ENCODE measurements around the gene TMEM150A. TPM values are rescaled to one million over a fixed set of nuclear protein-coding genes. Genes with fewer than 3 reads are reported as not detected.

The TMEM150A gene
- total and polyA plus RNA-seq, 2 of the 13 experiments (the other 11 are each of a cell fraction or from before 2014, with no cell fraction given), result 30.1 to 70.4 TPM

DNA sequence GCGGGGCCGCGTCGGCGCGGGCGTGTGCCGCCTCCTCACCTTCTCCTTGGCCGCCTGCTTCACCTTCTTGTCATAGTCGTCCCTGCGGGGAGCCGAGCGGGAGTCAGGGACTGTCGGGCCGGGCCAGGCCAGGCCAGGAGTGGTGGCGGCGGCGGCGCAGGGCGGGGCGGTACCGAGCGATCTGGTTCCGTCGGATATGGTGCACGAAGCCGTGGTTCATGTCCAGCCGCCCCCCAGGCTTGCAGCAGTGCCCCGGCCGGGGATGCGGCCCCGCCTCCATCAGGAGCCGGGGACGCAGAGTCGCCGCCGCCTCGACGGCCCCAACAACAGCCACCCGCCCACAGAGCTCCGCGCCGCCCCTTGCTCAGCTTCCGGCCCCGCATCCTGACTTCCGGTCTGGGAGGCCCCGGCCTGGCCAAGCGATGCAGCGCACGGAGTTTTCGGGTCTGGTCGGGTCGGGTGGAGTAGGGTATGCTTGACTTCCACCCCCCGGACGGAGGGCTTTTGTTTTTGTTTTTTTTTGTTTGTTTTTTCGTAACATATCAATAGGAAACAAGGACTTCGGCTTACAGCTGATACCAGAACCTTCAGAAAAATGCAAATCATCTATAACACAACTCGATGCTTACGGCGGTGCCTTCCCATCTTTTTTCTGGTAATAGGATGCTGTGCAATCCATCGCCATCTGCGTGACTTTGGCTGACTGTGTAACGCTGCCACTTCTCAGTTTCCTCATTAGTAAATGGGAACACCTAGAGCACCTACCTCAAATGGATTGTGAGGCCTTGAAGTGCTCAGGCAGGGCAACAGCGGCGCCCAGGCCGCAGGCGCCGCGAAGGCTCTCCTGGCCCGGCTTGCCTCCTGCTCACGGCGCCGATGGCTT is 9.4 kb upstream of the TMEM150A start, which contains the start of gene C2orf68 (continued):
- no peak for TF ChIP-seq NFIC (IDR thresholded peaks at IDR 0.05; ENCODE audit: low read length)
- TF ChIP-seq ZNF703 (CRISPR knock-in tag; IDR thresholded peaks at IDR 0.05; ENCODE audit: borderline replicate concordance), result no peak
- peak; percentile 60; the same call in 1 of the 2 replicates for TF ChIP-seq ZNF607 (CRISPR knock-in tag; IDR thresholded peaks at IDR 0.05; ENCODE audit: borderline replicate concordance)
- no peak for TF ChIP-seq ZNF883 (CRISPR knock-in tag; IDR thresholded peaks at IDR 0.05; ENCODE audit: not compliant biosample characterization)
- peak; percentile 97 for TF ChIP-seq KAT8 (CRISPR knock-in tag; IDR thresholded peaks at IDR 0.05)
- TF ChIP-seq, protein P1, sequence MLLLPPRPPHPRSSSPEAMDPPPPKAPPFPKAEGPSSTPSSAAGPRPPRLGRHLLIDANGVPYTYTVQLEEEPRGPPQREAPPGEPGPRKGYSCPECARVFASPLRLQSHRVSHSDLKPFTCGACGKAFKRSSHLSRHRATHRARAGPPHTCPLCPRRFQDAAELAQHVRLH (CRISPR knock-in tag; IDR thresholded peaks at IDR 0.05; ENCODE audit: borderline replicate concordance, low read depth), result peak; percentile 98
- TF ChIP-seq ESRRA (CRISPR knock-in tag; IDR thresholded peaks at IDR 0.05; ENCODE audit: low read depth), result peak; percentile 60; the same call in 1 of the 2 replicates
- TF ChIP-seq ELF3 (CRISPR knock-in tag; IDR thresholded peaks at IDR 0.05), result peak; percentile 72
- TF ChIP-seq PITX1 (CRISPR knock-in tag; IDR thresholded peaks at IDR 0.05), result peak; percentile 52
- TF ChIP-seq AHR (CRISPR knock-in tag; IDR thresholded peaks at IDR 0.05), result peak; percentile 85; the same call in 1 of the 2 replicates
- peak; percentile 37; the same call in 1 of the 2 replicates for TF ChIP-seq ZBTB7B (CRISPR knock-in tag; IDR thresholded peaks at IDR 0.05)
- TF ChIP-seq ZNF292 (CRISPR knock-in tag; IDR thresholded peaks at IDR 0.05; ENCODE audit: borderline replicate concordance, low read depth), result no peak
- no peak for TF ChIP-seq SOX6 (IDR thresholded peaks at IDR 0.05)
- TF ChIP-seq SOX6 (CRISPR knock-in tag; IDR thresholded peaks at IDR 0.05), result peak; percentile 72; the same call in 1 of the 2 replicates
- peak; percentile 95 for TF ChIP-seq ZNF776 (CRISPR knock-in tag; IDR thresholded peaks at IDR 0.05)
- TF ChIP-seq NFE2L1 (CRISPR knock-in tag; IDR thresholded peaks at IDR 0.05; ENCODE audit: borderline replicate concordance), result no peak
- TF ChIP-seq MEIS2 (CRISPR knock-in tag; IDR thresholded peaks at IDR 0.05), result peak; percentile 74
- peak; percentile 95 for TF ChIP-seq KLF15 (CRISPR knock-in tag; IDR thresholded peaks at IDR 0.05; ENCODE audit: borderline replicate concordance)
- TF ChIP-seq, protein P2, sequence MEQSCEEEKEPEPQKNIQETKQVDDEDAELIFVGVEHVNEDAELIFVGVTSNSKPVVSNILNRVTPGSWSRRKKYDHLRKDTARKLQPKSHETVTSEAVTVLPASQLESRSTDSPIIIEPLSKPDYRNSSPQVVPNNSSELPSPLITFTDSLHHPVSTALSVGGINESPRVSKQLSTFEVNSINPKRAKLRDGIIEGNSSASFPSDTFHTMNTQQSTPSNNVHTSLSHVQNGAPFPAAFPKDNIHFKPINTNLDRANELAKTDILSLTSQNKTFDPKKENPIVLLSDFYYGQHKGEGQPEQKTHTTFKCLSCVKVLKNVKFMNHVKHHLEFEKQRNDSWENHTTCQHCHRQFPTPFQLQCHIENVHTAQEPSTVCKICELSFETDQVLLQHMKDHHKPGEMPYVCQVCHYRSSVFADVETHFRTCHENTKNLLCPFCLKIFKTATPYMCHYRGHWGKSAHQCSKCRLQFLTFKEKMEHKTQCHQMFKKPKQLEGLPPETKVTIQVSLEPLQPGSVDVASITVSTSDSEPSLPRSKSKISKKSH (CRISPR knock-in tag; IDR thresholded peaks at IDR 0.05; ENCODE audit: borderline replicate concordance), result peak; percentile 44
- TF ChIP-seq, protein P3, sequence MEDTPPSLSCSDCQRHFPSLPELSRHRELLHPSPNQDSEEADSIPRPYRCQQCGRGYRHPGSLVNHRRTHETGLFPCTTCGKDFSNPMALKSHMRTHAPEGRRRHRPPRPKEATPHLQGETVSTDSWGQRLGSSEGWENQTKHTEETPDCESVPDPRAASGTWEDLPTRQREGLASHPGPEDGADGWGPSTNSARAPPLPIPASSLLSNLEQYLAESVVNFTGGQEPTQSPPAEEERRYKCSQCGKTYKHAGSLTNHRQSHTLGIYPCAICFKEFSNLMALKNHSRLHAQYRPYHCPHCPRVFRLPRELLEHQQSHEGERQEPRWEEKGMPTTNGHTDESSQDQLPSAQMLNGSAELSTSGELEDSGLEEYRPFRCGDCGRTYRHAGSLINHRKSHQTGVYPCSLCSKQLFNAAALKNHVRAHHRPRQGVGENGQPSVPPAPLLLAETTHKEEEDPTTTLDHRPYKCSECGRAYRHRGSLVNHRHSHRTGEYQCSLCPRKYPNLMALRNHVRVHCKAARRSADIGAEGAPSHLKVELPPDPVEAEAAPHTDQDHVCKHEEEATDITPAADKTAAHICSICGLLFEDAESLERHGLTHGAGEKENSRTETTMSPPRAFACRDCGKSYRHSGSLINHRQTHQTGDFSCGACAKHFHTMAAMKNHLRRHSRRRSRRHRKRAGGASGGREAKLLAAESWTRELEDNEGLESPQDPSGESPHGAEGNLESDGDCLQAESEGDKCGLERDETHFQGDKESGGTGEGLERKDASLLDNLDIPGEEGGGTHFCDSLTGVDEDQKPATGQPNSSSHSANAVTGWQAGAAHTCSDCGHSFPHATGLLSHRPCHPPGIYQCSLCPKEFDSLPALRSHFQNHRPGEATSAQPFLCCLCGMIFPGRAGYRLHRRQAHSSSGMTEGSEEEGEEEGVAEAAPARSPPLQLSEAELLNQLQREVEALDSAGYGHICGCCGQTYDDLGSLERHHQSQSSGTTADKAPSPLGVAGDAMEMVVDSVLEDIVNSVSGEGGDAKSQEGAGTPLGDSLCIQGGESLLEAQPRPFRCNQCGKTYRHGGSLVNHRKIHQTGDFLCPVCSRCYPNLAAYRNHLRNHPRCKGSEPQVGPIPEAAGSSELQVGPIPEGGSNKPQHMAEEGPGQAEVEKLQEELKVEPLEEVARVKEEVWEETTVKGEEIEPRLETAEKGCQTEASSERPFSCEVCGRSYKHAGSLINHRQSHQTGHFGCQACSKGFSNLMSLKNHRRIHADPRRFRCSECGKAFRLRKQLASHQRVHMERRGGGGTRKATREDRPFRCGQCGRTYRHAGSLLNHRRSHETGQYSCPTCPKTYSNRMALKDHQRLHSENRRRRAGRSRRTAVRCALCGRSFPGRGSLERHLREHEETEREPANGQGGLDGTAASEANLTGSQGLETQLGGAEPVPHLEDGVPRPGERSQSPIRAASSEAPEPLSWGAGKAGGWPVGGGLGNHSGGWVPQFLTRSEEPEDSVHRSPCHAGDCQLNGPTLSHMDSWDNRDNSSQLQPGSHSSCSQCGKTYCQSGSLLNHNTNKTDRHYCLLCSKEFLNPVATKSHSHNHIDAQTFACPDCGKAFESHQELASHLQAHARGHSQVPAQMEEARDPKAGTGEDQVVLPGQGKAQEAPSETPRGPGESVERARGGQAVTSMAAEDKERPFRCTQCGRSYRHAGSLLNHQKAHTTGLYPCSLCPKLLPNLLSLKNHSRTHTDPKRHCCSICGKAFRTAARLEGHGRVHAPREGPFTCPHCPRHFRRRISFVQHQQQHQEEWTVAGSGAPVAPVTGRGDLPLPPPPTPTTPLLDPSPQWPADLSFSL (CRISPR knock-in tag; IDR thresholded peaks at IDR 0.05), result peak; percentile 78
